ENCODE data around the gene PIP4K2B.

DNA sequence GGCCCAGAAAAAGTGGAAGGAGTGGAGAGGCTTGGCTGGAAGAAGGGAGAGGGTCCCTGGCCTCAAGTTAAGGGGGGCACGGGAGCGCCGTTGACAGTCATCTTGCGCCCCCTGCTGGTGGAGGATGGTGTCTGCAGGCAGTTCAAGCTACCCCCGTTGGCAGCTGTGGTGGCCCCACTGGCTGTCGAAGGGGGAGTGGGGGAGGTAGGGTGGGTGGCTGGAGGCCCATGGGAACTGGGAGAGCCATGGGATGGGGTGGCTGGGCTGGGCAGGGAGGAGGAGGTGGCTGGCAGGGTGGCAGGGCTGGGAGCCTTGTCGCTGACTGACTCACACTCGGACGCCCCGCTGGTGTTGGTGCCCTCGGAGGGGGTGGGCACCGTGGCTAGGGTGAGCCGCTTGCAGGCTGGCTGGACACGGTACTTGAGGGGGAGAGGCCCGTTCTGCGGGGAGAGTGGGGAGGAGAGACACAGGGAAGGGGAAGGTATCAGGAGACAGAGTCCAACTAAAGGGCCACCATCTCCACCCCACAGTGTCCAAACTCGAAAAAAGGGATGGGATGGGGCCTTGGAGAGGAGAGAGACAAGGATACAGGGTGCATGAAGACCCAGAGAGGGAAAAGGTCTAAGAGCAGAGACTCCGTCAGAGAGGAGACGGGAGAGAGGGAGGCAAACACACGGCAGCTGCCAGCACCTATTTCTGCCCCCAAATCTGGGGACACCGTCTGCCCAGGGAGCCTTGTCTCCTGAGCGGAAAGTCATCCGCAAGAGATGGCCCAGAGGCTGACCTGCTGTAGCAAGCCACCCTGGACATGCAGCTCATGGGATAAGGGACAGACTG is 64.0 kb downstream of the PIP4K2B start:
- TF ChIP-seq, protein P1, sequence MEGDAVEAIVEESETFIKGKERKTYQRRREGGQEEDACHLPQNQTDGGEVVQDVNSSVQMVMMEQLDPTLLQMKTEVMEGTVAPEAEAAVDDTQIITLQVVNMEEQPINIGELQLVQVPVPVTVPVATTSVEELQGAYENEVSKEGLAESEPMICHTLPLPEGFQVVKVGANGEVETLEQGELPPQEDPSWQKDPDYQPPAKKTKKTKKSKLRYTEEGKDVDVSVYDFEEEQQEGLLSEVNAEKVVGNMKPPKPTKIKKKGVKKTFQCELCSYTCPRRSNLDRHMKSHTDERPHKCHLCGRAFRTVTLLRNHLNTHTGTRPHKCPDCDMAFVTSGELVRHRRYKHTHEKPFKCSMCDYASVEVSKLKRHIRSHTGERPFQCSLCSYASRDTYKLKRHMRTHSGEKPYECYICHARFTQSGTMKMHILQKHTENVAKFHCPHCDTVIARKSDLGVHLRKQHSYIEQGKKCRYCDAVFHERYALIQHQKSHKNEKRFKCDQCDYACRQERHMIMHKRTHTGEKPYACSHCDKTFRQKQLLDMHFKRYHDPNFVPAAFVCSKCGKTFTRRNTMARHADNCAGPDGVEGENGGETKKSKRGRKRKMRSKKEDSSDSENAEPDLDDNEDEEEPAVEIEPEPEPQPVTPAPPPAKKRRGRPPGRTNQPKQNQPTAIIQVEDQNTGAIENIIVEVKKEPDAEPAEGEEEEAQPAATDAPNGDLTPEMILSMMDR (IDR thresholded peaks at IDR 0.05), result peak; percentile 77 to 97 (median 90)
- TF ChIP-seq POLR2A (IDR thresholded peaks at IDR 0.05), result peak in 1 of 3 donors; percentile 23

All from body of pancreas (tissue), 4 donors.